Mesodermal cell (in vitro differentiated cells): ENCODE results near the gene GFM1.

Experiments used
- H3K27ac ChIP-seq: 2 replicates; pipeline ENCODE4 v1.7.0; 2013; ENCODE audit warnings: mild to moderate bottlenecking, low read depth, low read length, moderate library complexity; ENCODE audit not compliant: severe bottlenecking
- H3K36me3 ChIP-seq: 2 replicates; pipeline ENCODE4 v1.7.1; 2013; ENCODE audit warnings: mild to moderate bottlenecking, low read length, moderate library complexity; ENCODE audit not compliant: control insufficient read depth, insufficient read depth
- H3K4me1 ChIP-seq: one replicate; pipeline ENCODE4 v1.7.1; 2013; ENCODE audit warnings: mild to moderate bottlenecking, low read length; ENCODE audit not compliant: insufficient read depth, control insufficient read depth, poor library complexity, severe bottlenecking
- H3K4me3 ChIP-seq: 2 replicates; pipeline ENCODE4 v1.7.0; 2013; ENCODE audit warnings: low read length, control low read depth, mild to moderate bottlenecking; ENCODE audit not compliant: insufficient read depth, poor library complexity, severe bottlenecking; ENCODE audit errors: extremely low read depth
- H3K9me3 ChIP-seq: 2 replicates; pipeline ENCODE4 v1.7.1; 2013; ENCODE audit warnings: mild to moderate bottlenecking, low read length, moderate library complexity; ENCODE audit not compliant: control insufficient read depth
- WGBS, 2 experiments: methylation state at CpG; one replicate each; pipeline ENCODE4 v1.1.5; 2013; ENCODE audit warnings: missing lambda C conversion rate in 2 of 2; ENCODE audit not compliant: insufficient coverage in 2 of 2; 5-methylcytosine and 5-hydroxymethylcytosine counted together

Gene GFM1

GRCh38 chr3:158725348-158726011 is 81.2 kb downstream of the GFM1 start:
- peaks cover 9% of the 10 kb centered on the region for H3K36me3 ChIP-seq
- no peak overlapping the region for H3K27ac ChIP-seq
- 76 to 89% methylated on average over 3 to 5 of the region's 9 CpGs for WGBS, 2 experiments
- H3K4me1 ChIP-seq, result peaks cover 3% of the 10 kb centered on the region
- no peaks in the 10 kb centered on the region for H3K9me3 ChIP-seq
- no peak overlapping the region for H3K4me3 ChIP-seq

GRCh38 chr3:158727206-158728060 is 83.1 kb downstream of the GFM1 start:
- H3K4me1 ChIP-seq, result peaks cover under 1% of the 10 kb centered on the region
- 36 to 38% methylated on average over 6 to 7 of the region's 10 CpGs for WGBS, 2 experiments
- no peak overlapping the region for H3K4me3 ChIP-seq
- no peak overlapping the region for H3K27ac ChIP-seq
- H3K9me3 ChIP-seq, result no peaks in the 10 kb centered on the region
- H3K36me3 ChIP-seq, result no peaks in the 10 kb centered on the region

- H3K4me1 ChIP-seq, result no peaks in the 10 kb centered on the region
- no peak overlapping the region for H3K27ac ChIP-seq
- H3K36me3 ChIP-seq, result no peaks in the 10 kb centered on the region
- no peak overlapping the region for H3K4me3 ChIP-seq
- WGBS, 2 experiments, result 76 to 89% methylated on average over 3 to 4 of the region's 4 CpGs
- no peaks in the 10 kb centered on the region for H3K9me3 ChIP-seq
Observed at GRCh38 chr3:158728061-158728377, 83.7 kb downstream of the GFM1 start.

GRCh38 chr3:158728851-158729250 is 84.5 kb downstream of the GFM1 start:
- Histone ChIP-seq H3K4me1 (no peaks in the 10 kb centered on the region), H3K27ac (no peak overlapping the region), H3K4me3 (no peak overlapping the region)

GRCh38 chr3:158731486-158731885 is 87.2 kb downstream of the GFM1 start:
- Histone ChIP-seq H3K9me3 (peaks cover 12% of the 10 kb centered on the region), H3K4me3 (peak overlapping the region; percentile 47), H3K4me1 (no peaks in the 10 kb centered on the region), H3K27ac (no peak overlapping the region), H3K36me3 (no peaks in the 10 kb centered on the region)
- WGBS, 2 experiments, result 86% methylated on average over 12 to 14 of the region's 14 CpGs

More at GRCh38 chr3:158728851-158729250, 84.5 kb downstream of the GFM1 start:
- Histone ChIP-seq H3K36me3 (no peaks in the 10 kb centered on the region), H3K9me3 (no peaks in the 10 kb centered on the region)

- H3K27ac ChIP-seq, result no peak within 1 kb of the TSS
- WGBS, 2 experiments, result 2 to 5% methylated on average over 75 to 84 of the region's 101 CpGs
- H3K9me3 ChIP-seq, result peaks cover 12% of the 10 kb centered on the region
Observed at GRCh38 chr3:158731938-158732855, 87.9 kb downstream of the GFM1 start, which contains the start of gene RARRES1. TSS of gene RARRES1 (minus strand) at chr3:158732457. CDS start at chr3:158732415, 42 bp downstream.

GRCh38 chr3:158732856-158733200 is 88.5 kb downstream of the GFM1 start:
- H3K4me3 ChIP-seq, result peak overlapping the region; percentile 47
- WGBS, 2 experiments, result 39 to 42% methylated on average over 14 to 15 of the region's 15 CpGs
- H3K9me3 ChIP-seq, result peaks cover 12% of the 10 kb centered on the region
- no peak overlapping the region for H3K27ac ChIP-seq
- no peaks in the 10 kb centered on the region for H3K36me3 ChIP-seq
- no peaks in the 10 kb centered on the region for H3K4me1 ChIP-seq

More at GRCh38 chr3:158731938-158732855, 87.9 kb downstream of the GFM1 start, which contains the start of gene RARRES1:
- H3K36me3 ChIP-seq, result no peaks in the 10 kb centered on the region
- H3K4me3 ChIP-seq, result peak within 1 kb of the TSS; percentile 47
- no peaks in the 10 kb centered on the region for H3K4me1 ChIP-seq

- H3K36me3 ChIP-seq, result no peaks in the 10 kb centered on the region
- no peaks in the 10 kb centered on the region for H3K4me1 ChIP-seq
- no peak overlapping the region for H3K4me3 ChIP-seq
- H3K9me3 ChIP-seq, result peaks cover 12% of the 10 kb centered on the region
- no peak overlapping the region for H3K27ac ChIP-seq
- 86 to 92% methylated on average over 2 to 3 of the region's 3 CpGs for WGBS, 2 experiments
Observed at GRCh38 chr3:158733656-158734055, 89.3 kb downstream of the GFM1 start.

GRCh38 chr3:158735296-158736033 is 91.1 kb downstream of the GFM1 start:
- Histone ChIP-seq H3K36me3 (no peaks in the 10 kb centered on the region), H3K27ac (no peak overlapping the region), H3K9me3 (peaks cover 12% of the 10 kb centered on the region), H3K4me3 (no peak overlapping the region), H3K4me1 (no peaks in the 10 kb centered on the region)
- 90 to 91% methylated on average over 5 to 6 of the region's 7 CpGs for WGBS, 2 experiments

- H3K4me1 ChIP-seq, result no peaks in the 10 kb centered on the region
- no peaks in the 10 kb centered on the region for H3K36me3 ChIP-seq
- no peak overlapping the region for H3K27ac ChIP-seq
- WGBS, 2 experiments, result 60% methylated on average over 1 of the region's 2 CpGs; no CpG with 5 or more reads in 1 of the 2 experiments
- no peak overlapping the region for H3K4me3 ChIP-seq
- peaks cover 12% of the 10 kb centered on the region for H3K9me3 ChIP-seq
Observed at GRCh38 chr3:158737410-158737809, 93.1 kb downstream of the GFM1 start.
